Neural cell (in vitro differentiated cells): ENCODE results near the gene SMTN. TPM values are rescaled to one million over a fixed set of nuclear protein-coding genes. Genes with fewer than 3 reads are reported as not detected.

Experiments used
- H2AFZ ChIP-seq: fragments of 200-600, 300-800 bp; sonication (generic), shearing (Covaris generic); 2 replicates; pipeline ENCODE4 v1.6.0; 2014; ENCODE audit warnings: low read depth, mild to moderate bottlenecking, antibody characterized with exemption, low read length, moderate library complexity
- H3F3A ChIP-seq: fragments of 200-600 bp; shearing (Covaris generic); 2 replicates; pipeline ENCODE4 v1.6.1; 2016; ENCODE audit warnings: mild to moderate bottlenecking, moderate library complexity, mixed read lengths, antibody characterized with exemption, low read length; ENCODE audit not compliant: insufficient read depth, poor library complexity, severe bottlenecking
- H3K27ac ChIP-seq: fragments of 200-600, 300-800 bp; sonication (generic), shearing (Covaris generic); 2 replicates; pipeline ENCODE4 v1.5.1; 2014; ENCODE audit warnings: mild to moderate bottlenecking, low read length, moderate library complexity
- H3K27me3 ChIP-seq: fragments of 300-800, 200-600 bp; sonication (generic), shearing (Covaris generic); 2 replicates; pipeline ENCODE4 v1.6.0; 2014; ENCODE audit warnings: mild to moderate bottlenecking, low read depth, low read length, moderate library complexity; ENCODE audit not compliant: insufficient read depth
- H3K36me3 ChIP-seq: fragments of 300-800, 200-600 bp; sonication (generic), shearing (Covaris generic); 2 replicates; pipeline ENCODE4 v1.5.1; 2014; ENCODE audit warnings: mild to moderate bottlenecking, antibody characterized with exemption, low read length, moderate library complexity; ENCODE audit not compliant: insufficient read depth
- H3K4me2 ChIP-seq: fragments of 300-800, 200-600 bp; sonication (generic), shearing (Covaris generic); 2 replicates; pipeline ENCODE4 v1.6.0; 2014; ENCODE audit warnings: mild to moderate bottlenecking, low read length
- H3K4me3 ChIP-seq: fragments of 300-800, 200-600 bp; sonication (generic), shearing (Covaris generic); 2 replicates; pipeline ENCODE4 v1.5.1; 2014; ENCODE audit warnings: mild to moderate bottlenecking, low read length, moderate library complexity
- H3K79me2 ChIP-seq: fragments of 200-600 bp; shearing (Covaris generic); replicated peaks from 2 replicates; pipeline ENCODE4 v1.6.0; 2014; ENCODE audit warnings: mild to moderate bottlenecking, low read length, moderate library complexity; ENCODE audit not compliant: insufficient read depth
- H3K9ac ChIP-seq: fragments of 300-800, 200-600 bp; sonication (generic), shearing (Covaris generic); 2 replicates; pipeline ENCODE4 v1.6.1; 2016; ENCODE audit warnings: mild to moderate bottlenecking, low read length, mixed read lengths
- H3K9me2 ChIP-seq: fragments of 200-600 bp; shearing (Covaris generic); 2 replicates; pipeline ENCODE4 v1.6.1; 2016; ENCODE audit warnings: mild to moderate bottlenecking, low read length, mixed read lengths; ENCODE audit not compliant: insufficient read depth
- H3K9me3 ChIP-seq: fragments of 200-600, 300-800 bp; sonication (generic), shearing (Covaris generic); 2 replicates; pipeline ENCODE4 v1.6.1; 2016; ENCODE audit warnings: mild to moderate bottlenecking, mixed run types, low read length, moderate library complexity, mixed read lengths
- H4K20me1 ChIP-seq: fragments of 200-600 bp; shearing (Covaris generic); 2 replicates; pipeline ENCODE4 v1.6.1; 2016; ENCODE audit warnings: mild to moderate bottlenecking, mixed run types; ENCODE audit not compliant: insufficient read depth
- CTCF ChIP-seq: fragments of 450-650 bp; IDR thresholded peaks from 2 replicates; pipeline ENCODE4 v1.5.1; 2014; ENCODE audit warnings: antibody characterized with exemption, mild to moderate bottlenecking, moderate library complexity; ENCODE audit not compliant: poor library complexity, severe bottlenecking
- EP300 ChIP-seq: fragments of 450-650 bp; conservative IDR thresholded peaks from 2 replicates; pipeline ENCODE4 v1.6.1; 2014; ENCODE audit warnings: antibody characterized with exemption, mild to moderate bottlenecking, moderate library complexity; ENCODE audit not compliant: poor library complexity, severe bottlenecking
- EZH2 ChIP-seq: fragments of 200-600, 300-800 bp; shearing (Covaris generic), sonication (generic); IDR thresholded peaks from 2 replicates; pipeline ENCODE4 v1.6.1; 2014; ENCODE audit warnings: antibody characterized with exemption, low read length, borderline replicate concordance, mild to moderate bottlenecking; ENCODE audit not compliant: insufficient read depth, poor library complexity, severe bottlenecking
- MXI1 ChIP-seq: fragments of 450-650 bp; conservative IDR thresholded peaks from 2 replicates; pipeline ENCODE4 v1.6.1; 2014; ENCODE audit warnings: antibody characterized with exemption, mild to moderate bottlenecking; ENCODE audit not compliant: poor library complexity, severe bottlenecking
- POLR2AphosphoS5 ChIP-seq: IDR thresholded peaks from 2 replicates; pipeline ENCODE4 v1.6.1; 2012
- RAD21 ChIP-seq: fragments of 450-650 bp; conservative IDR thresholded peaks from 2 replicates; pipeline ENCODE4 v1.6.1; 2014; ENCODE audit warnings: antibody characterized with exemption, mild to moderate bottlenecking, moderate library complexity
- REST ChIP-seq: IDR thresholded peaks from 2 replicates; pipeline ENCODE4 v1.6.1; 2012; ENCODE audit warnings: borderline replicate concordance
- SMC3 ChIP-seq: fragments of 450-650 bp; conservative IDR thresholded peaks from 2 replicates; pipeline ENCODE4 v1.6.1; 2014; ENCODE audit warnings: antibody characterized with exemption, mild to moderate bottlenecking, moderate library complexity; ENCODE audit not compliant: poor library complexity
- TAF1 ChIP-seq: IDR thresholded peaks from 2 replicates; pipeline ENCODE4 v1.6.1; 2012; ENCODE audit warnings: low read depth
- polyA plus RNA-seq: library from polyadenylated mRNA; depleted of rRNA; stranded (reverse); fragments of >200 nt; gene quantifications from 2 replicates; pipeline ENCODE4 v1.2.3, GENCODE V29; 2014

The SMTN gene
- polyA plus RNA-seq, 1 donor from 2014 or later = 3.4 TPM

GRCh38 chr22:31118046-31118820 is 37.1 kb downstream of the SMTN start:
- Histone ChIP-seq H3K36me3 (no peaks in the 10 kb centered on the region), H3K27me3 (no peaks in the 10 kb centered on the region), H3F3A (no peaks in the 10 kb centered on the region), H3K4me2 (no peak overlapping the region), H3K4me3 (no peak overlapping the region), H3K9me3 (no peaks in the 10 kb centered on the region), H3K9ac (no peak overlapping the region), H3K27ac (no peak overlapping the region), H4K20me1 (no peaks in the 10 kb centered on the region), H3K79me2 (no peaks in the 10 kb centered on the region), H2AFZ (no peak overlapping the region), H3K9me2 (no peaks in the 10 kb centered on the region)
- no peak for TF ChIP-seq EZH2
- no peak for TF ChIP-seq SMC3

- no peak overlapping the region for H3K4me2 ChIP-seq
- no peaks in the 10 kb centered on the region for H3K9me2 ChIP-seq
- no peaks in the 10 kb centered on the region for H3K36me3 ChIP-seq
- H3F3A ChIP-seq = no peaks in the 10 kb centered on the region
- H3K4me3 ChIP-seq = no peak overlapping the region
- H3K79me2 ChIP-seq = no peaks in the 10 kb centered on the region
- H4K20me1 ChIP-seq = no peaks in the 10 kb centered on the region
- H2AFZ ChIP-seq = no peak overlapping the region
- no peak overlapping the region for H3K9ac ChIP-seq
- no peaks in the 10 kb centered on the region for H3K9me3 ChIP-seq
- H3K27me3 ChIP-seq = no peaks in the 10 kb centered on the region
- TF ChIP-seq CTCF (no peak), SMC3 (no peak), REST (no peak), POLR2AphosphoS5 (no peak), MXI1 (no peak), EZH2 (no peak), TAF1 (no peak), EP300 (no peak), RAD21 (no peak)
- no peak overlapping the region for H3K27ac ChIP-seq
Observed at GRCh38 chr22:31119026-31119717, 38.1 kb downstream of the SMTN start.
